SHP77 treated with DMSO at 0.1 percent for 48 hours (cell line): ENCODE measurements around the gene USH1C.
A peak's percentile ranks its signal among the peaks of the same experiment; 100 is the strongest.

Experiments used
- DNase-seq: peaks from one replicate; lab custom pipeline; 2025; lab: John Stamatoyannopoulos, UW

Gene USH1C

GRCh38 chr11:17547051-17547577 is 2.9 kb upstream of the USH1C start, which contains the start of gene OTOG:
TSS of gene OTOG (plus strand) at chr11:17547259. CDS start at chr11:17547373, 114 bp downstream.
- no peak for DNase-seq

GRCh38 chr11:17546240-17546639 is 2.0 kb upstream of the USH1C start:
- no peak for DNase-seq

- no peak for DNase-seq
These were observed 539 bp downstream of the USH1C start for GRCh38 chr11:17543574-17544180.

GRCh38 chr11:17543041-17543440 is 1.2 kb downstream of the USH1C start:
- no peak for DNase-seq

GRCh38 chr11:17542249-17542648 is 2.0 kb downstream of the USH1C start:
- DNase-seq, result no peak

GRCh38 chr11:17541330-17541885 is 2.8 kb downstream of the USH1C start:
- no peak for DNase-seq

GRCh38 chr11:17540807-17541206 is 3.4 kb downstream of the USH1C start:
- DNase-seq, result no peak

GRCh38 chr11:17538731-17539130 is 5.5 kb downstream of the USH1C start:
- no peak for DNase-seq

GRCh38 chr11:17538054-17538453 is 6.2 kb downstream of the USH1C start:
- no peak for DNase-seq

GRCh38 chr11:17537261-17537660 is 7.0 kb downstream of the USH1C start:
- no peak for DNase-seq

GRCh38 chr11:17535488-17535887 is 8.7 kb downstream of the USH1C start:
- DNase-seq, result no peak

- no peak for DNase-seq
These were observed 10.3 kb downstream of the USH1C start for GRCh38 chr11:17533778-17534415.

- DNase-seq, result no peak
These were observed 10.9 kb downstream of the USH1C start for GRCh38 chr11:17533341-17533740.

GRCh38 chr11:17532784-17533183 is 11.4 kb downstream of the USH1C start:
- no peak for DNase-seq

GRCh38 chr11:17531636-17532113 is 12.5 kb downstream of the USH1C start:
- DNase-seq, result no peak

GRCh38 chr11:17531071-17531600 is 13.1 kb downstream of the USH1C start:
- DNase-seq, result peak; percentile 12

GRCh38 chr11:17529844-17530185 is 14.4 kb downstream of the USH1C start:
- DNase-seq, result no peak

GRCh38 chr11:17528906-17529843 is 15.0 kb downstream of the USH1C start:
- no peak for DNase-seq

- DNase-seq, result no peak
These were observed 16.0 kb downstream of the USH1C start for GRCh38 chr11:17528181-17528691.

GRCh38 chr11:17527628-17527995 is 16.6 kb downstream of the USH1C start:
- no peak for DNase-seq

GRCh38 chr11:17526931-17527627 is 17.1 kb downstream of the USH1C start:
- no peak for DNase-seq
